Measurements from ENCODE around the gene ZMIZ1.
A peak's percentile ranks its signal among the peaks of the same experiment; 100 is the strongest.

The ZMIZ1 gene

DNA sequence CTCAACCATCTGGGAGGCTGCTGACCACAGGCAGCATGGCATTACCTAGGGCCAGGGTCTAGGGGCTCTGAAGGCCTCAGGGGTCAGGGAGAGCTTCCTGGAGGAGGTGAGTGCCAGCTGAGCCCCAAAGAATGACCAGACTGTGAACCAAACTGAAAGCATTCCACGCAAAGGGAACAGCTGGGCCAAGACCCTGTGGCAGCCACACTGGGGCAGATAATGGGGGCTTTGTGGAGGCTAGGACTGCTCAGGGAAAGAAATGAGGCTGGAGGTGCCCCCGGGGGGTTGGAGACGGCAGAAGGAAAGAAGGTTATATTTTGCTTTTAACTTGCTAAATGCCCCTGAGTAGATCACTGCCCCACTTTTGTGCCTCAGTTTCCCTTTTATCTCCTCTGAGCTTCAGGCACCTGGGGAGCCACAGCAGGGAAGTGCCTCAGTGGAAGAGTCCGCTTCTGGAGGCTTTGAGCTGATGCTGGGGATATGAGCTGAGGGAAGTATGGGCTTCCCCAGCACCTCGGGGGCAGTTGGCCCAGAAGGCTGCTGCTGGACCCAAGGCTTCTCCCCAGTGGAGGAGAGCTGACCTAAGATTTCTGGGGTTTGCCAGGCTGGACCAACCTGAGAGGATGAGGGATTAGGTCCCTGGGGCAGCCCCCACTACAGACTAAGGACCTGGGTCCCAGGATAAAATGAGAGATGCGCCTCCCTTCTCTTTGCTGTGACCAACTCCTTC, 57.8 kb downstream of the ZMIZ1 start:
- H3K27ac ChIP-seq, result peak overlapping the region; percentile 56
- TF ChIP-seq ZFX (IDR thresholded peaks at IDR 0.05), result no peak
- TF ChIP-seq, protein P1, sequence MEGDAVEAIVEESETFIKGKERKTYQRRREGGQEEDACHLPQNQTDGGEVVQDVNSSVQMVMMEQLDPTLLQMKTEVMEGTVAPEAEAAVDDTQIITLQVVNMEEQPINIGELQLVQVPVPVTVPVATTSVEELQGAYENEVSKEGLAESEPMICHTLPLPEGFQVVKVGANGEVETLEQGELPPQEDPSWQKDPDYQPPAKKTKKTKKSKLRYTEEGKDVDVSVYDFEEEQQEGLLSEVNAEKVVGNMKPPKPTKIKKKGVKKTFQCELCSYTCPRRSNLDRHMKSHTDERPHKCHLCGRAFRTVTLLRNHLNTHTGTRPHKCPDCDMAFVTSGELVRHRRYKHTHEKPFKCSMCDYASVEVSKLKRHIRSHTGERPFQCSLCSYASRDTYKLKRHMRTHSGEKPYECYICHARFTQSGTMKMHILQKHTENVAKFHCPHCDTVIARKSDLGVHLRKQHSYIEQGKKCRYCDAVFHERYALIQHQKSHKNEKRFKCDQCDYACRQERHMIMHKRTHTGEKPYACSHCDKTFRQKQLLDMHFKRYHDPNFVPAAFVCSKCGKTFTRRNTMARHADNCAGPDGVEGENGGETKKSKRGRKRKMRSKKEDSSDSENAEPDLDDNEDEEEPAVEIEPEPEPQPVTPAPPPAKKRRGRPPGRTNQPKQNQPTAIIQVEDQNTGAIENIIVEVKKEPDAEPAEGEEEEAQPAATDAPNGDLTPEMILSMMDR (conservative IDR thresholded peaks at IDR 0.05), result no peak

DNA sequence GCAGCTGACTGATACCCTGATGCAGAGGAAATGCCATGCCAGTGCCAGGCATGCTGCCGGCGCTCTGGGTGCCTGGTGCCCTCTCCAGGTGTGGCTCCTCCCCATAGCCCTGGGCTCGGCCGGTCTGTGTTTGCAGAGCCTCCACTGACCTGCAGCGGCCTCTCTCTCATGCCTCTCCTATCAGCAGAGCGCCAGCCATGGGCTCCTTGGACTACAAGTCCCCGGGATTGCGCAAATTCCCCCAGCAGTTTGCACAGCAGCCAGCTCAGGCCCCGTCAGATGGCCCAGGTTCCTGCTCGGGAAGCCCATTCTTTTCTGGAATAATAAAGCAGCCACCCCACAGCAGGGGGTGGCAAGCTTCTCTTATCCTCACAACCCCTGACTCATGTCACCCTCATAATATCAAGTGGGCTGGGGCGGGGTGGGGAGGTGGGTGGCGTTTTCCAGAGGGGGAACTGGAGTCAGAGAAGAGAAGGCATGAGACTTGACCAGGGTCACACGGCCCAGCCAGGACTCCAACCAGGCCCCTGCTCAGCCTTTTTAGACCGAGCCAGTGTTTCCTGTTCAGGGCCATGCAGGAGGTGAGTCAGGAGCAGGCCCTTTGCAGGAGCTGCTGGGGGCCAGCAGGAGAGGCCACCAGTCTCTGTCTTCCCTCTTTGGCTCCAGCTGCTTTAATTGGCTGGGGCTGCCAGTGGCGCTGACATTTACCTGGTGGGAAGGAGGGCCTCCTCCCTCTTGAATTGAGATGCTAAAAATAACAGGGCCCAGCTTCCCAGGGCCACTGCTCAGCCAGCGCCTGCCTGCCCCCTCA, 58.6 kb downstream of the ZMIZ1 start:
- H3K27ac ChIP-seq, result peak overlapping the region; percentile 56

DNA sequence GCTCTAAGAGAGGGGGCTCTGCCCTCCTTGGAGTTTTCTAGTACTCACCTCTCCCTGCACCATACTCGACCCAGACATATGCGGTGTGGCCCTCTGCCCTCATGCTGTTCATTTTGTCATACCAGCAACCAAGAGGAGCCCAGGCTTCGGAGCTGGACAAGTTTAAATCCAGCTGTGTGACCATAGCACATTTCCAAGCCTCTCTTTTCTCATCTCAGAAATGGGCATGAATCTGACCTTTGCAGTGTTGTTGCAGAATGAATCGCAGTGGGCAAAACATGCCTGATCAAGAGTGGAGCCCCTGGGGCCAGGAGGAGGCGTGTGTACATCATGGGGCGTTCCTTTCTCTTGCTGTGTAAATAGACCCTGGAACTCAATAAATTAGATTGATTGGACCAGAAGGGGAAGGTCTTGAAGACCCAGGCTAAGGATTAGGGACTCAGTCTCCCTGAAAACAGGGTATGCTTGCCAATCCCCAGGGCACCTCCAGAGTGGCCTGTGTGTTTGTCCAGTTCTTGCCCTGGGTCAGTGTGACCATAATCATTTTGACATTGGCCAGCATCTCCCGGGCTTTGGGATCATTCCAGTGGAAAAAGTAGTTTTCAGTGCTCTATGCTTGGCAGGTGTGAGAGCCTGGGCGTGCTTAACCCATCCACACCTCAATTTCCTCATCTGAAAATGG, 59.6 kb downstream of the ZMIZ1 start:
- H3K27ac ChIP-seq, result peak overlapping the region; percentile 56
- TF ChIP-seq, protein P1 (conservative IDR thresholded peaks at IDR 0.05), result no peak
- no peak for TF ChIP-seq ZFX (IDR thresholded peaks at IDR 0.05)

More for the DNA sequence above, 58.6 kb downstream of the ZMIZ1 start:
- TF ChIP-seq, protein P1 (conservative IDR thresholded peaks at IDR 0.05), result no peak
- TF ChIP-seq ZFX (IDR thresholded peaks at IDR 0.05), result no peak

- H3K27ac ChIP-seq, result peak overlapping the region; percentile 56
- TF ChIP-seq ZFX (IDR thresholded peaks at IDR 0.05), result no peak
- TF ChIP-seq, protein P1 (conservative IDR thresholded peaks at IDR 0.05), result no peak
Observed at GRCh38 chr10:79128923-79129305, 60.1 kb downstream of the ZMIZ1 start.

DNA sequence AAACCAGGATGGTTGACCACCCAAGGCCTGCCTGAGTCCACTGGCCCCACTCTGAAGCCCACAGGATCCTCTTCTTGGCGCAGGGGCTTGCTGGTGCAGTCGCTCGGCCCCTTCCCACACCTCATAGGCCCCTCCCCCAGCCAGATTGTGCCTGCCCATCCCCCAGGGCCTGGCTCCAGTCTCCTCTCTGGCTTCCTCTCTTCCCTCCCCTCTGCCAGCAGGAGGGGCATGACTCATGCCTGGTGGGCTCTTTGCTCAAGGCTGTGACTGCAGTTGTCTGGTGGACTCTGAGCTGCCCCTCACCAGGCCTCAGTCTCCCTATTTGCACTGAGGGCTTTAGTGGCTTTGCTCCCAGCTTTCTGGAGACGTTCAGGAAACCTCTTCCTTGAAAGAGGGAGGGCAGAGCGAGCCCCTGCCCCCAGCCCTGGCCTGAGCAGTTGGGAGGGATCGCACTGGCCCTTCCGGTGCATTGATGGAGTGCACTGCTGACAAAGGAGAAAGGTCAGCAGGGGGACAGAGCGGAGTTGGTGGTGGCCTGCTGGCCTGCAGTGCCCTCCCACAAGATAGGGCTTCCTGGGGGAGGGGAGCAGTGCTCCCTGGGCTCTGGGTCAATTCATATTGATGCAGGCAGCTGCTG, 60.7 kb downstream of the ZMIZ1 start:
- H3K27ac ChIP-seq, result peak overlapping the region; percentile 56
- TF ChIP-seq ZFX (IDR thresholded peaks at IDR 0.05), result no peak
- TF ChIP-seq, protein P1 (conservative IDR thresholded peaks at IDR 0.05), result no peak

DNA sequence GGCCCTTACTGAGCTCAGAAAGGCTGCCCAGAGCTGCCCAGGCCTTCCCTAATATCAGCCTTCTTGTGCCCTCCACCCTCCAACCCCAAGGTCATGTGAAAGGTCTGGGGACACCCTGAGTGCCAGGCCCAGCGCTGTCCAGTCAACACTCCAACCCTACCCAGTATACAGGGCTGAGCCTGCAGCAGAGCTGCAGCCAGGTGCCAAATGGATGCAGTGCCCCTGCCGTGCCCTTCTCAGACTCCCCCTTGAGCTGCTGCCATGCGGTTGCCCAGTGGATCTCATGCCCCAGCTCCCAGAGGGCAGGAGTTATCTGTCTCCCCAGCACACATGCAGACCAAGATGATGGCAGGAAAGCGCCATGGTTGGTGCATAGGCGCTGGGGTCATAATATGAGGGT, 61.5 kb downstream of the ZMIZ1 start:
- peak overlapping the region; percentile 56; the same call in 1 of the 2 replicates for H3K27ac ChIP-seq
- TF ChIP-seq, protein P1 (conservative IDR thresholded peaks at IDR 0.05), result no peak
